ENCODE data around the gene CKM.

- TF ChIP-seq CTCF (IDR thresholded peaks at IDR 0.05; ENCODE audit: insufficient read depth, low read depth, low read length) (no peak), EZH2 (IDR thresholded peaks at IDR 0.05; ENCODE audit: insufficient read depth, low read length) (no peak)
Measured at GRCh38 chr19:45350477-45351058, 27.9 kb upstream of the CKM start.

All from astrocyte (in vitro differentiated cells and primary cell).